ENCODE measurements around the gene PITPNC1.

PITPNC1 gene

GRCh38 chr17:67563692-67564228, 186.7 kb downstream of the PITPNC1 start:
- DNase-seq (ENCODE audit: extremely low read depth, low read depth): no peak
- TF ChIP-seq, protein P1, sequence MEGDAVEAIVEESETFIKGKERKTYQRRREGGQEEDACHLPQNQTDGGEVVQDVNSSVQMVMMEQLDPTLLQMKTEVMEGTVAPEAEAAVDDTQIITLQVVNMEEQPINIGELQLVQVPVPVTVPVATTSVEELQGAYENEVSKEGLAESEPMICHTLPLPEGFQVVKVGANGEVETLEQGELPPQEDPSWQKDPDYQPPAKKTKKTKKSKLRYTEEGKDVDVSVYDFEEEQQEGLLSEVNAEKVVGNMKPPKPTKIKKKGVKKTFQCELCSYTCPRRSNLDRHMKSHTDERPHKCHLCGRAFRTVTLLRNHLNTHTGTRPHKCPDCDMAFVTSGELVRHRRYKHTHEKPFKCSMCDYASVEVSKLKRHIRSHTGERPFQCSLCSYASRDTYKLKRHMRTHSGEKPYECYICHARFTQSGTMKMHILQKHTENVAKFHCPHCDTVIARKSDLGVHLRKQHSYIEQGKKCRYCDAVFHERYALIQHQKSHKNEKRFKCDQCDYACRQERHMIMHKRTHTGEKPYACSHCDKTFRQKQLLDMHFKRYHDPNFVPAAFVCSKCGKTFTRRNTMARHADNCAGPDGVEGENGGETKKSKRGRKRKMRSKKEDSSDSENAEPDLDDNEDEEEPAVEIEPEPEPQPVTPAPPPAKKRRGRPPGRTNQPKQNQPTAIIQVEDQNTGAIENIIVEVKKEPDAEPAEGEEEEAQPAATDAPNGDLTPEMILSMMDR (IDR thresholded peaks at IDR 0.05; ENCODE audit: low read depth, low read length, missing control alignments): no peak

DNA sequence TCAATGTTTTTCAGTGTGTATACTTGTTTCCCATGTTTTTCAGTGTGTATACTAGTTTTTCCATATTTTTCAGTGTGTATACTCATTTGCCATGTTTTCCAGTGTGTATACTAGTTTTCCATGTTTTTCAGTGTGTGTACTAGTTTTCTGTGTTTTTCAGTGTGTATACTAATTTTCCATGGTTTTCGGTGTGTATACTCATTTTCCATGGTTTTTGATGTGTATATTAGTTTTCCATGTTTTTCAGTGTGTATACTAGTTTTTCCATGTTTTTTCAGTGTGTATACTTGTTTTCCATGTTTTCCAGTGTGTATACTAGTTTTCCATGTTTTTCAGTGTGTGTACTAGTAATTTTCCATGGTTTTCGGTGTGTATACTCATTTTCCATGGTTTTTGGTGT, 188.0 kb downstream of the PITPNC1 start:
- TF ChIP-seq, protein P1 (IDR thresholded peaks at IDR 0.05; ENCODE audit: low read depth, low read length, missing control alignments): no peak
- DNase-seq (ENCODE audit: extremely low read depth, low read depth): no peak
- no peak overlapping the region for H3K4me3 ChIP-seq (replicated peaks; ENCODE audit: low read depth, low read length)

More at GRCh38 chr17:67563692-67564228, 186.7 kb downstream of the PITPNC1 start:
- no peak overlapping the region for H3K4me3 ChIP-seq (replicated peaks; ENCODE audit: low read depth, low read length)

GRCh38 chr17:67566656-67567055, 189.6 kb downstream of the PITPNC1 start:
- no peak for DNase-seq (ENCODE audit: extremely low read depth, low read depth)
- H3K4me3 ChIP-seq (replicated peaks; ENCODE audit: low read depth, low read length): no peak overlapping the region
- TF ChIP-seq, protein P1 (IDR thresholded peaks at IDR 0.05; ENCODE audit: low read depth, low read length, missing control alignments): no peak

DNA sequence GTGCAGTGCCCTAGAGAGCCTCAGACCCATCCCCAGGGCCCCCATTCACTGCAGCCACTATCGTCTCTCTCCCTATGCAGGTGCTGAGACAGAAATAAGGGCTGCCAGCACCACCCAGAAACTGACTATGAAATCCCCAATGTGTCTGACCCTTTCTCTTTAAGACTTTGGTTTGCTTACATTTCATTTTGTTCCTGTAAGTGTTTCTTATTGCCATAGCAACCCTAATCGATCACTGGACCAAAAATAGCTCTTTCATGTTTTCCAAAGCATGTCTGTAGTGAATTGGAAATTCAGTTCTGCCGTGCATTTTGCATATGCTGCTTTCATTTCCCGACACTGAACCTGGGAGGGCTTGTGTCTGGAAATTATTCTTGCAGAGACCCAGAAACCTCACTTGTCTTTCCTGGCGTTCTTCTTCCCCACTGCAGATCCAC, 192.0 kb downstream of the PITPNC1 start:
- H3K4me3 ChIP-seq (replicated peaks; ENCODE audit: low read depth, low read length): no peak overlapping the region
- DNase-seq (ENCODE audit: extremely low read depth, low read depth): no peak
- TF ChIP-seq, protein P1 (IDR thresholded peaks at IDR 0.05; ENCODE audit: low read depth, low read length, missing control alignments): no peak

- no peak overlapping the region for H3K4me3 ChIP-seq (replicated peaks; ENCODE audit: low read depth, low read length)
- TF ChIP-seq, protein P1 (IDR thresholded peaks at IDR 0.05; ENCODE audit: low read depth, low read length, missing control alignments): no peak
- no peak for DNase-seq (ENCODE audit: extremely low read depth, low read depth)
Observed at GRCh38 chr17:67569873-67570272, 192.8 kb downstream of the PITPNC1 start.

DNA sequence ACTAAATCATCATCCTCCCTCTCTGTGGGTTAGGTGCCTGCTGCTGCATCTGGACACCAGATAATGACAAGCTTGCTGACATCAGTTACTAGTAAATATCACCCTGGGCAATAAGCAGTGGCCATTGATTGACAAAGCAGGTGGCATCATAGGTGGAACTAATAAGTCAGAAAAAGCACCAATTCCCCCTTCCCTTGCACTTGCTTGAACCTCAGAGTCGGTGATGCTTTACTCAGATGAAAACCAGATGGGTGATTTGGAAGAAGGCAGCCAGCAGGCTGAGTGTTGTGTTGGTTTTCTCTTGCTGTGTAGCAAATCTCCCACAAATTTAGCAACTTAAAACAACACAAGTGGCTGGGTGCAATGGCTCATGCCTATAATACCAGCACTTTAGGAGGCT, 193.7 kb downstream of the PITPNC1 start:
- no peak overlapping the region for H3K4me3 ChIP-seq (replicated peaks; ENCODE audit: low read depth, low read length)
- TF ChIP-seq, protein P1 (IDR thresholded peaks at IDR 0.05; ENCODE audit: low read depth, low read length, missing control alignments): no peak
- DNase-seq (ENCODE audit: extremely low read depth, low read depth): no peak

DNA sequence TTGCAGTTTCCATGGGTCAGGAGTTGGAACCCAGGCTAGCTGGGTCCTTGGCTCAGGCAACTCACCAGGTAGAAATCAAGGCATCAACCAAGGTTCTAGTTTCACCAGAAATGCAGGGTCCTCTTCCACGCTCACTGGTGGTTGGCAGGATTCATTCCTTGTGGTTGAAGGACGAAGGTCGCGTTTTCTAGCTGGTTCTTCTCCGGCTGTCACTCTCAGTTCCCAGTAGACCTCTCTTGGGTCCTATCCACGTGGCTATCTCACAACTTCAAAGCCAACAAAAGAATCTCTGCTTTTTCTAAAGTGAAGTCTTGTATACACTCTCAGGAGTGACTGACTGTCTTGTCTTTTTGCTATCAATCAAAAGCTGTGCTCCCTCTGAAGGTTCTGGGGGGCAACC, 194.4 kb downstream of the PITPNC1 start:
- TF ChIP-seq, protein P1 (IDR thresholded peaks at IDR 0.05; ENCODE audit: low read depth, low read length, missing control alignments): no peak
- no peak for DNase-seq (ENCODE audit: extremely low read depth, low read depth)
- no peak overlapping the region for H3K4me3 ChIP-seq (replicated peaks; ENCODE audit: low read depth, low read length)
